Measurements from ENCODE around the gene MARCHF11.

The MARCHF11 gene

DNA sequence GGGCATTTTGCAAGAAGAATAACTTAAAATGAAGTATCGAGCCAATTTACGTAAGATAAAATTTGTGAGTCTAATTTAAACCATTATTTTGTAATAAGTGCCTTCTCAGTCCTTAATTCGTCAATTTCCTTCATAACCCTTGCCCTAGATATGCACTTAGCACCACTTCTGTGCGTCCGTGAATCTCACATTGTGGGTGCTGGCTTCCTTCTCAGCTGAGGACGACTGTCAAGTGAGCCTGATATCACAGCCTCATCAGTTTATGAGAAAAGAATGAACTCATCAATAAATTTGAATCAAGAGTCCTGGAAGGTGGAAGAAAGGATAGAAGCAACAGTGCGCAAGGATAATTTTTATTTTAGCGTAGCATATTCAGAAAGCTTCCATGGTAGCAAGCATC is 64.5 kb downstream of the MARCHF11 start:
- H3K36me3 ChIP-seq (ENCODE audit: control insufficient read depth, insufficient read depth, low read length) = no peaks in the 10 kb centered on the region
- TF ChIP-seq, protein P1, sequence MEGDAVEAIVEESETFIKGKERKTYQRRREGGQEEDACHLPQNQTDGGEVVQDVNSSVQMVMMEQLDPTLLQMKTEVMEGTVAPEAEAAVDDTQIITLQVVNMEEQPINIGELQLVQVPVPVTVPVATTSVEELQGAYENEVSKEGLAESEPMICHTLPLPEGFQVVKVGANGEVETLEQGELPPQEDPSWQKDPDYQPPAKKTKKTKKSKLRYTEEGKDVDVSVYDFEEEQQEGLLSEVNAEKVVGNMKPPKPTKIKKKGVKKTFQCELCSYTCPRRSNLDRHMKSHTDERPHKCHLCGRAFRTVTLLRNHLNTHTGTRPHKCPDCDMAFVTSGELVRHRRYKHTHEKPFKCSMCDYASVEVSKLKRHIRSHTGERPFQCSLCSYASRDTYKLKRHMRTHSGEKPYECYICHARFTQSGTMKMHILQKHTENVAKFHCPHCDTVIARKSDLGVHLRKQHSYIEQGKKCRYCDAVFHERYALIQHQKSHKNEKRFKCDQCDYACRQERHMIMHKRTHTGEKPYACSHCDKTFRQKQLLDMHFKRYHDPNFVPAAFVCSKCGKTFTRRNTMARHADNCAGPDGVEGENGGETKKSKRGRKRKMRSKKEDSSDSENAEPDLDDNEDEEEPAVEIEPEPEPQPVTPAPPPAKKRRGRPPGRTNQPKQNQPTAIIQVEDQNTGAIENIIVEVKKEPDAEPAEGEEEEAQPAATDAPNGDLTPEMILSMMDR (IDR thresholded peaks at IDR 0.05; ENCODE audit: insufficient read depth, low read length, poor library complexity, severe bottlenecking) = no peak
- no peak for DNase-seq (ENCODE audit: extremely low read depth, insufficient read length)
- no peak overlapping the region for H3K4me3 ChIP-seq (replicated peaks; ENCODE audit: low read depth, low read length)
- H3K27me3 ChIP-seq (replicated peaks; ENCODE audit: control insufficient read depth, insufficient read depth, low read length) = no peaks in the 10 kb centered on the region

DNA sequence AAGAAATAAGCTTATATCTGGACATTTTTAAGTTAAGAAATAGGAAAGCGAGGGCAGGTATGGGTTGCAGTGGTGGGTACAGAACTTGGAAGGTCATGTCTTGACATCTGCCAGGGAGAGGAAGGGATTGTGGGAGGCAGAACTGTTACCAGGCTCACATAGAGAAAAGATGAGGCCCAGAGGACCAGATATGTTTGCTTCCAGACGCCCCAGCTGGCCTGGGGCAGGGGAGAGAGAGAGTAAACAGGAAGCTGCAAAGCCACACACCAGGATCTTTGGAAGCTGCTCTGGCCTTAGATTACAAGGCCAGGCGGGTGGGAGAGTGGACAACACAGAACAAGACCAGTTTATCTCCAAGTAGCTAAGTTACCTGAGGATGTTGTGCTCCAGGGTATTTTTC is 71.2 kb downstream of the MARCHF11 start:
- H3K36me3 ChIP-seq (ENCODE audit: control insufficient read depth, insufficient read depth, low read length) = no peaks in the 10 kb centered on the region
- H3K27me3 ChIP-seq (replicated peaks; ENCODE audit: control insufficient read depth, insufficient read depth, low read length) = no peaks in the 10 kb centered on the region
- no peak for DNase-seq (ENCODE audit: extremely low read depth, insufficient read length)
- H3K4me3 ChIP-seq (replicated peaks; ENCODE audit: low read depth, low read length) = no peak overlapping the region
- TF ChIP-seq, protein P1 (IDR thresholded peaks at IDR 0.05; ENCODE audit: insufficient read depth, low read length, poor library complexity, severe bottlenecking) = no peak

DNA sequence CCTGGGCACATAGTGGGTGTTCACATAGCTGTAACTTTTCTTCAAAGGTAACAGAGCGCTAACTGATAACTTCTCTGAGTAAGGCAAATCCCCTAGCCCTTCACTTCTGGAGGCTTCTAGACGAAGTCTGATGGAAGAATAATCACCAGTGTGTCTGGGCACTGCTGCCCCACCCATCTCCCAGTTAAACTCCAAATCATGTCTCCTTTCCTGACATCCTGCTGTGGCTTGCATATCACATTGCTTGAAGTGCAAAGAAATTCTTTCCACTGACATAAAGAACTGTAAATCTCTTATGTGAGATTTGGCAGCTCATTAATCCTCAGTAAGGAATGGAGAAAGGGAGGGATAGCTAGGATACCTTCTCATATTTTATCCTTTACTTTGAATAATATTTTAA is 74.6 kb downstream of the MARCHF11 start:
- H3K4me3 ChIP-seq (replicated peaks; ENCODE audit: low read depth, low read length) = no peak overlapping the region
- H3K27me3 ChIP-seq (replicated peaks; ENCODE audit: control insufficient read depth, insufficient read depth, low read length) = no peaks in the 10 kb centered on the region
- TF ChIP-seq, protein P1 (IDR thresholded peaks at IDR 0.05; ENCODE audit: insufficient read depth, low read length, poor library complexity, severe bottlenecking) = no peak
- DNase-seq (ENCODE audit: extremely low read depth, insufficient read length) = no peak
- no peaks in the 10 kb centered on the region for H3K36me3 ChIP-seq (ENCODE audit: control insufficient read depth, insufficient read depth, low read length)

DNA sequence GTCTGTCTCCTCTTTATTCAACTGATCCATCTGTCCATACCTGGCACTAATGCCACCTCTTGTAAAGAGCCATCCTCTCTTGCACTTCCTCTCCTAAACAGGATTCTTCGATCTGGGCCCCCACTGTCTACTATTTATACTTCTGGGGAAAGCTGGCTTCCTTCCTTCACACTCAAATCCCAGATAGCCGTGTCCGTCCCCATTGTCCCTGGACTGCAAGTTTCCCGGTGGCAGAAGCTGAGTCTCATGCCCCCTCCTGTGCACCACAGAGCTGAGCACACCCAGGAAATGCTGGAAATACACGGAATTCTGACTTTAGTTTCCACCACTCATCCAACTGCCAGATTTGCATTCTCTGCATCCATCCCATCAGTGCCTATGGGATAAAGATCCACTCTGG is 84.0 kb downstream of the MARCHF11 start:
- DNase-seq (ENCODE audit: extremely low read depth, insufficient read length) = no peak
- TF ChIP-seq, protein P1 (IDR thresholded peaks at IDR 0.05; ENCODE audit: insufficient read depth, low read length, poor library complexity, severe bottlenecking) = no peak
- H3K4me3 ChIP-seq (replicated peaks; ENCODE audit: low read depth, low read length) = no peak overlapping the region

DNA sequence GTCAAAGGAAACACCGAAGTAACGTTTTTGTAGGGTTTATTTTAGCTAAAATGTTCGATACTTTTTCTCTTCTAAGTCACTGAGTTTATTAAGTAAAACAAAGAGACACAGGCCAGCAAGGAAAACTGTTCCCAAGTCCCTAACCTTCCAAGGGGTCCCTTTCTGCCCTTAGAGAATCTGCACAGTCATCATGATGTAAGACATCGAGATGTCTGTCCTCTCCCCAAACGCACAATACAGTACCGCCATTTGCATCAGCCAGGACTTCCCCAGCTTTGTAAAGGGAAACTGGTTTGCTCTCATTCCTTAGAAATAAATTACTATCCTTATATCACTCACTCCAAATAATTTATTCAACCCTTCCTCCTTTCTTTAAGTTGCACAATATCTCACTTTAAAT is 89.3 kb downstream of the MARCHF11 start:
- Histone ChIP-seq H3K36me3 (ENCODE audit: control insufficient read depth, insufficient read depth, low read length) (no peaks in the 10 kb centered on the region), H3K27me3 (replicated peaks; ENCODE audit: control insufficient read depth, insufficient read depth, low read length) (no peaks in the 10 kb centered on the region), H3K4me3 (replicated peaks; ENCODE audit: low read depth, low read length) (no peak overlapping the region)
- TF ChIP-seq, protein P1 (IDR thresholded peaks at IDR 0.05; ENCODE audit: insufficient read depth, low read length, poor library complexity, severe bottlenecking) = no peak
- no peak for DNase-seq (ENCODE audit: extremely low read depth, insufficient read length)

More for the DNA sequence above, 84.0 kb downstream of the MARCHF11 start:
- Histone ChIP-seq H3K36me3 (ENCODE audit: control insufficient read depth, insufficient read depth, low read length) (no peaks in the 10 kb centered on the region), H3K27me3 (replicated peaks; ENCODE audit: control insufficient read depth, insufficient read depth, low read length) (no peaks in the 10 kb centered on the region)

DNA sequence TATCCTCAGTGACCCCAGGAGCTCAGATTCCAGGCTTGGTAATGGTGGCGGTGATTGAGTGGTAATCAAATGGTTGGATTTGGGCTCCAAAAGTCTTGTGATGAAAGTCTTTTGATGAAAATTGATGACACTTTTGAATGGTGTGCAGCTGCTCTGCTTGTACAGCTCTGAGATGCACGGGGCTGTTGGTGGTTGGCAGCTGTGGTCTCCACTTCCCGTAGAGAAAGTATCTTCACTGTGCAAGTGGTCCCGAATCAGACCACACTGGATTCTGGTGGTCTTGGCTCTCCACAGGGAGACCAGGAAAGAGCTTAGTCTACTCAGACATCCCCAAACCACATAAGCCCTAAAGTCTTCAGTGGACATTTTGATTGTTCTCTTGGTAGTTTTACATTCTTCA is 96.6 kb downstream of the MARCHF11 start:
- Histone ChIP-seq H3K4me3 (replicated peaks; ENCODE audit: low read depth, low read length) (no peak overlapping the region), H3K36me3 (ENCODE audit: control insufficient read depth, insufficient read depth, low read length) (no peaks in the 10 kb centered on the region), H3K27me3 (replicated peaks; ENCODE audit: control insufficient read depth, insufficient read depth, low read length) (no peaks in the 10 kb centered on the region)
- TF ChIP-seq, protein P1 (IDR thresholded peaks at IDR 0.05; ENCODE audit: insufficient read depth, low read length, poor library complexity, severe bottlenecking) = no peak
- no peak for DNase-seq (ENCODE audit: extremely low read depth, insufficient read length)

Measured in GM06990 (cell line).